Measurements from ENCODE around the gene NCKAP1.
"Not testable (repeated sequence)": the region's sequence is repeated elsewhere in the genome, so short reads cannot be mapped to it uniquely, and the experiment has no call there.

Gene NCKAP1

GRCh38 chr2:182907081-182907830 lies 131.0 kb downstream of the NCKAP1 start:
- no peak for DNase-seq (ENCODE audit: low read depth in 2 of 2)

- no peak for DNase-seq (ENCODE audit: low read depth in 2 of 2)
These were observed 131.8 kb downstream of the NCKAP1 start for GRCh38 chr2:182906454-182906853.

GRCh38 chr2:182904844-182905243 lies 133.4 kb downstream of the NCKAP1 start:
- no peak for DNase-seq (ENCODE audit: low read depth in 2 of 2)

- DNase-seq (ENCODE audit: low read depth in 2 of 2), result no peak
These were observed 134.7 kb downstream of the NCKAP1 start for GRCh38 chr2:182903566-182903965.

- no peak for DNase-seq (ENCODE audit: low read depth in 2 of 2)
These were observed 136.5 kb downstream of the NCKAP1 start for GRCh38 chr2:182901748-182902147.

GRCh38 chr2:182898718-182899117 lies 139.5 kb downstream of the NCKAP1 start:
- no peak for DNase-seq (ENCODE audit: low read depth in 2 of 2)

- no peak for DNase-seq (ENCODE audit: low read depth in 2 of 2)
These were observed 141.1 kb downstream of the NCKAP1 start for GRCh38 chr2:182897137-182897536.

- DNase-seq (ENCODE audit: low read depth in 2 of 2), result no peak
These were observed 142.5 kb downstream of the NCKAP1 start for GRCh38 chr2:182895798-182896197.

- no peak for DNase-seq (ENCODE audit: low read depth in 2 of 2)
These were observed 143.1 kb downstream of the NCKAP1 start for GRCh38 chr2:182895169-182895568.

GRCh38 chr2:182894174-182894573 lies 144.1 kb downstream of the NCKAP1 start:
- no peak for DNase-seq (ENCODE audit: low read depth in 2 of 2)

GRCh38 chr2:182893666-182894065 lies 144.6 kb downstream of the NCKAP1 start:
- no peak for DNase-seq (ENCODE audit: low read depth in 2 of 2)

- not testable (repeated sequence) for DNase-seq (ENCODE audit: low read depth in 2 of 2)
These were observed 145.2 kb downstream of the NCKAP1 start for GRCh38 chr2:182893035-182893434.

GRCh38 chr2:182891611-182892010 lies 146.6 kb downstream of the NCKAP1 start:
- no peak for DNase-seq (ENCODE audit: low read depth in 2 of 2)

GRCh38 chr2:182890773-182891378 lies 147.4 kb downstream of the NCKAP1 start:
- DNase-seq (ENCODE audit: low read depth in 2 of 2), result no peak

- DNase-seq (ENCODE audit: low read depth in 2 of 2), result no peak
These were observed 148.0 kb downstream of the NCKAP1 start for GRCh38 chr2:182890305-182890704.

GRCh38 chr2:182887753-182888415 lies 150.4 kb downstream of the NCKAP1 start:
- DNase-seq (ENCODE audit: low read depth in 2 of 2), result no peak

GRCh38 chr2:182887093-182887492 lies 151.2 kb downstream of the NCKAP1 start:
- DNase-seq (ENCODE audit: low read depth in 2 of 2), result no peak

- DNase-seq (ENCODE audit: low read depth in 2 of 2), result no peak
These were observed 152.5 kb downstream of the NCKAP1 start for GRCh38 chr2:182885771-182886170.

GRCh38 chr2:182883451-182883850 lies 154.8 kb downstream of the NCKAP1 start:
- no peak for DNase-seq (ENCODE audit: low read depth in 2 of 2)

GRCh38 chr2:182880100-182880499 lies 158.2 kb downstream of the NCKAP1 start:
- DNase-seq (ENCODE audit: low read depth in 2 of 2), result not testable (repeated sequence)

- not testable (repeated sequence) for DNase-seq (ENCODE audit: low read depth in 2 of 2)
These were observed 161.6 kb downstream of the NCKAP1 start for GRCh38 chr2:182876653-182877052.

- DNase-seq (ENCODE audit: low read depth in 2 of 2), result no peak
These were observed 168.0 kb downstream of the NCKAP1 start for GRCh38 chr2:182870227-182870626.

Data from activated CD4-positive, alpha-beta T cell treated with anti-CD3 and anti-CD28 coated beads for 24 hours (primary cell).